NCI-H1048 (cell line): ENCODE data around the gene MARK4.

Source experiments
- DNase-seq: peaks from one replicate; lab custom pipeline; 2025; lab: John Stamatoyannopoulos, UW

MARK4 gene

DNA sequence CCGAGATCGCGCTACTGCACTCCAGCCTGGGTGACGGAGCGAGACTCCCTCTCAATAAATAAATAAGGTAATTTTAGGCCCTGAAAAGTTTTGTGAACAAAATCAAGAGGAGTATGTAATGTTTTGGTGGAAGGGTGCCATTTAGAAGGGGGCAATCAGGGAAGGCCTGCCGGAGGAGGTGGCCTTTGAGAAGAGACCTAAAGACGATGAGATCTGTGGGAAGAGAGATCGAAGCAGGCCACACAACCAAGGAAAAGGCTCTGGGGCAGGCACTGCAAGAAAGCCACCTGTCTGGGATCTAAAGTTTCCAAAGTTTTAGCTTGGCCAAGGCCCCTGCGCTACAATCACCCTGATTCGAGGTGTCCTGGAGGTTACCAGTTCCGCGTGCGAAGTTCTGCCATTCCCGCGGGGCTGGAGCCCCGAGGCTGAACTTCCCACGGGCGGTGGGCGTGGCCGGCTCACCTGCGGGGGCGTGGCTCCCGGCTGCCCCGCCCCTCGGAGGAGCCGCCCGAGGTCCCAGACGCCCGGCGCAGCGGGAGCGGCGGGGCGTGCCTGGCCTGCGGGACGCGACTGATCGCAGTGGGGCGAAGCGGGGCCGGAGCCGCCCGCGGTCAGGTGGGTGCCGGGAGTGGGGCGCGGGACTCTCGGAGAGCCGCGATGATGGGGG, 89.3 kb downstream of the MARK4 start, which contains the start of gene KLC3:
TSS of gene KLC3 (plus strand) at position 519 of the 667 bp plus-strand sequence. CDS start 4,792 bp downstream, outside the sequence.
- no peak for DNase-seq

DNA sequence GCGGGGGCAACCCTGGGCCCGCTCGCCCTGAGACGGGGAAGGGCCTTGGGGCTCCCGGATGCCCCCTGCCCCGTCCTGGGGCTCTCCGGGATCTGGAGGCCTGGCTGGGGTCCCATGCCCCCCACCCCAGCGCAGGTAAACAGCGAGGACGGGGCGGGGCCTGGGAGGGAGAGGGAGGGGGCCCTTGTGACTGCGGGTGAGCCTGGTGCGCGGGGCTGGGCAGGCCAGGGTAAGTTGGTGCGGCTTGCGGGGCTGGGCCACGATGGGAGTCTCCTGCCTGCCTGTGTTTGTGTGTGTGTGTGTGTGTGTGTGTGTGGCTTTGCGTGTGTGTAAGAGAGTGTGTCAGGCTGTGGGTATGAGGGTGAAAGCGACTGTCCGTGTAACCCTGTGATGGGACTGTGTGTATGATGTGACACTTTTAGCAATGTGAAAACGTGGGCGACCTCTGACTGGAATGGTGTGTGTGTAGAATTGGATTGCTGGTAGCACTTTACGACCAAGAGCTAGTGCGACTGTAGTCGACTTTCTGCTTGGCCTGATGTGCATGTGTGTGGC, 89.9 kb downstream of the MARK4 start:
- no peak for DNase-seq

DNA sequence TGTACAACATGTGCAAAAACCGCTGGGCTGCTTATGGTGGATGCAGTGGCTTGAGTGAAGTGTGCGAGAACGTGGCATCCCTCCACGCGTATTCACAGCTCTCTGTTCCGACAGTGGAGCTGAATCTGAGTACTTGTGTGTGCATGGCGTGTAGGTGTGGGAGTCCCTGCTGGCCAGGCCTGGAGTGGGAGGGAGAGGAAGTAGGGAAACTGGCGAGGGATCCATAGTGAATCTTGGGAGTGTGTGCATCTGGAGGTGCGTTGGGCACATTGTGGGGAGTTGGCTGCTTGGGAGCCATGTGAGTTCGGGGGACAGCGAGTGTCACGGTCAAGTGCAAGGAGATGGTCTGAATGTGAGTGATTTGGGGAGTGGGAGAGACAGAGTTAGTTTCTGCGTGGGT, 91.8 kb downstream of the MARK4 start:
- DNase-seq, result no peak

DNA sequence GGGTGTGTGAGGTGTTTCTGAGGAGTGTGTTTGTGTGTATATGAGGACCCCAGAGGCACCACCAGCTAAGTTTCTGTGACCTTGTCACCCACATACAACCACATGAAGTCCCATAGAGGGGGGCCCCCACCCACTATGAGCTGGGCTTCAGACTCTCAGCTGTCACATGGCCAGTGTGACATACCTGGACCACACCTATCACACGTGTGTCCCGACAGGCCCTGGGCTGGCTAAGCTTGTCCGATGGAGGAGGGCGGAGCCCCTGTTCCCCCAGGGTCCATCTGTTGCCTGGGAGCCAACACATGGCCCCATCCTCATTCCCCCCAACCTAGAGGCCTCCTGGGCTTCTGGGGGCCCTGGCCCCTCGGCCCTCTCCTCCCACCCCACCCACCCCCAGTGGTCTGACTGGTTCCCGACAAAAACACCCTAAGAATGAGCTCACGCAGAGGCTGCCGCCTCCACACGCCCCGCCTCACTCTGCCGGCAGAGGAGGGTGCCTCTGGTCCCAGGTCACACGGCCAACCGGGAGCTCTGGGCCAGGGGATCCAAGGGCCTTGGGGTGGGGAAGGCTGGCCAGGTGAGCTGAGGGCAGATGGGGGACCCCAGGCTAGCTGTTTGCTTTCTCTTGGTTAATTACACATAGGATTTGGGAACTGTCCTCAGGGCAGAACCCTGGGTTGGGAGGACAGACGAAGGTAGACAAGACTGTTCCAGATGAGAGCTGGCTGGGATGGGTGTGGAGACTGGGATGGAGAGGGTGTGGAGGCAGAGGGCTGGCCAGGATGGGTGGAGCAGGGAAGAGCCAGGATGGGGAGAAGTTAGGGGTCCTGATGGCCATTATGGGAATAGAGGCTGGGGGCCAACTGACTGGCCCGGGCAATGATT, 93.8 kb downstream of the MARK4 start:
- no peak for DNase-seq

DNA sequence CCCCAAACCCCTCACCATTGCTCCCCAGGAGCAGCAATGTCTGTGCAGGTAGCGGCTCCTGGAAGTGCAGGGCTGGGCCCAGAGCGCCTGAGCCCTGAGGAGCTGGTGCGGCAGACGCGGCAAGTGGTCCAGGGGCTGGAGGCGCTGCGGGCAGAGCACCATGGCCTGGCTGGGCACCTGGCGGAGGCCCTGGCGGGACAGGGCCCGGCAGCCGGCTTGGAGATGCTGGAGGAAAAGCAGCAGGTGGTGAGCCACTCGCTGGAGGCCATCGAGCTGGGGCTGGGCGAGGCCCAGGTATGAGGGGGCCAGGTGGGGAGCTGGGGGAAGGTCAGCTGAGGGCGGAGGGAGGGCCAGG, 94.4 kb downstream of the MARK4 start:
- no peak for DNase-seq

DNA sequence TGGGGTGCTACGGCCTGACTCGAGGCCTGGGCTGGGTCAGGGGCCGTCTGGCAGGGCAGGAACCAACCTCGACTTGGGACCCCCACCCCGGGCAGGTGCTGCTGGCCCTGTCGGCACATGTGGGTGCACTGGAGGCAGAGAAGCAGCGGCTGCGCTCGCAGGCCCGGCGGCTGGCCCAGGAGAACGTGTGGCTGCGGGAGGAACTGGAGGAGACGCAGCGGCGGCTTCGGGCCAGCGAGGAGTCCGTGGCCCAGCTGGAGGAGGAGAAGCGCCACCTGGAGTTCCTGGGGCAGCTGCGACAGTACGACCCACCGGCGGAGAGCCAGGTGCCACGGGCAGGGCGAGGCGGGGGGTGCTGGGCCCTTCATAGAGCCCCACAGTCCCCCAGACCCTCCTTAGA, 95.4 kb downstream of the MARK4 start:
- no peak for DNase-seq

DNA sequence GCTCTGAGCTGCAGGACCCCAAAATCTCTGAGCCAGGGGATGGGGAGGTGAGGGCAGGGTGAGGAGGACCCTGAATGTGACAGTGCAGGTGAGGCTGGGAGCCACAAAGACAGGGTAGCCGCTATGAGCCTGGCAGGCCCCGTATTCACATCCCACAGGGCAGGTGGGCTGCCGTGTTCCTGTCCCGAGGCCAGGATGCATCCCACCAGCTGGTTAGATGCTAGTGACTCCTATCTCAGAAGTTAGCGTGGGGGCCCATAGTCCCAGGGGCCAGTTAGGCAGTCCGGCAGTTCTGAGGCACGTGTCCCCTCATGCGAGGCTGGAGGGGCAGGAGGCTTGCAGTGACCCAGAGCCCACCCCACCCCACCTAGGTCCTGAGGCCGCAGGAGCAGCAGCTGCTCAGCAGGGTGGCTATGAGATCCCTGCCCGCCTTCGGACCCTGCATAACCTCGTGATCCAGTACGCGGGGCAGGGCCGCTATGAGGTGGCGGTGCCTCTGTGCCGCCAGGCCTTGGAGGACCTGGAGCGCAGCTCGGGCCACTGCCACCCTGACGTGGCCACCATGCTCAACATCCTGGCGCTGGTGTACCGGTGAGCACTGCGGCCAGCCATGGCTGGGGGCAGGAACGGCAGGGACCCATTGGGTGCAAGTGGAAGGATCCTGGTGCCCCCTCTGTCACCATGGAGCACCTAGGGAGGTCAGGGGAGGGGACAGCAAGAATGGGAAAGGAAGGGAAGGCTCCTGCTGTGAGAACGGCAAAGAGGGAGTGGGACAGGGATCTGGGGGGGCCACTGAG, 96.7 kb downstream of the MARK4 start:
- DNase-seq, result no peak

DNA sequence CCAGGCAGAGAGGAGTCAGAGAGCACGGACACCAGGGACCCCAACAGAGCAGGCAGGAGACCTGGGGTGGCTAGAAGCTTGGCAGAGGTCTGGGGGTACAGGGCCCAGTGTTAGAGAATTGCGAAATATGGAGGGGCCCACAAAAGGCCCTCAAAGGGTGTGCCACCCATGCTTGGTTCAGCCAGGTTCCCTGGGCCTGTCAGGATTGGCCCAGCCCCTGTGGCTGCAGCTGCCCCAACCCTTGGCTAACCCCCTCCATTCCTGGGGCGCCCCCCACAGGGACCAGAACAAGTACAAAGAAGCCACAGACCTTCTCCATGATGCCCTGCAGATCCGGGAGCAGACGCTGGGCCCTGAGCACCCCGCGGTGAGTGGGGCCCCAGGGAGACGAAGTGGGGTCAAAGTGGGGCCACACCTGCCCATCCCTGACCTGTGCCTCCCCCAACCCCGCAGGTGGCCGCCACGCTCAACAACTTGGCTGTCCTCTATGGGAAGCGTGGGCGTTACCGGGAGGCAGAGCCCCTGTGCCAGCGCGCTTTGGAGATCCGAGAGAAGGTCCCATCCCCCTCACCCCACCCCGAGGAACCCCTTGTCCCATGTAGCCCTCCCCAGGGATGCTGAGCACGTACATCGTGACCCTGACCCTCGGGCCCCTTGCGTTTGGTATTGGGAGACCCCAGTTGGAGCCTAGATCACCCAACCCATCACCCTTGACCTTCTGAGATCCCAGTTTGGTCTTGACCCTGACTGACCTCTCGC, 97.5 kb downstream of the MARK4 start:
- DNase-seq, result no peak

DNA sequence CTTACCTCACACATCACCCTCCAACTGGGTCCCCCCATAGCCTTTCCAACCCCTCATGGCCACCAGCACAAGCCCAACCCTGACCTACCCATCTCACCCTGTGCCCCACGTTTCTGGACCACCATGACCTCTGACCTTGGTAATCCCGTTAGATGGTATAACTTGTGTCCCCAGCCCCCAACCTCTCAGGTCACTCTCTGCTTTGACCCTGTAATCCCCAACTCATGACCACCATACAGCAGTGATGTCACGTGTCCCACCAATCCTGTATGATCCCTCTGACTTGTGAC, 98.0 kb downstream of the MARK4 start:
- DNase-seq, result no peak

DNA sequence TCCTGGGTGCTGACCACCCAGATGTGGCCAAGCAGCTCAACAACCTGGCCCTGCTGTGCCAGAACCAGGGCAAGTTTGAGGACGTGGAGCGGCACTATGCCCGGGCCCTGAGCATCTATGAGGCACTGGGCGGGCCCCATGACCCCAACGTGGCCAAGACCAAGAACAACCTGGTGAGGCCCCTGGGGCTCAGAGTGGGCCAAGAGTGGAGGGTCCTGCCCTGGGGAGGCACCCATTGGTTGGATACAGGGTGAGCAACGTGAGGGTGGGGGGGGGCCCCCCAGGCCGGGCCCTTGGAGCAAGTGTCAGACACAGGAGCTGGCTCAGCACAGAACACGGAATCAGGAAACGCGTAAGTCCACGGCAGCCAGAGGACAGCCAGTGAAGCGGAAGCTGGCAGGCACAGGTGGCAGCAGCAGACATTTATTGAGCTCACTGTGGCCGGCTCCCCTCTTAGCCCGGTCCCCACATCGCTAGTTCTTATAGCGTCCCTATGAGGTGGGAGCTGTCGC, 98.4 kb downstream of the MARK4 start:
- DNase-seq, result no peak

DNA sequence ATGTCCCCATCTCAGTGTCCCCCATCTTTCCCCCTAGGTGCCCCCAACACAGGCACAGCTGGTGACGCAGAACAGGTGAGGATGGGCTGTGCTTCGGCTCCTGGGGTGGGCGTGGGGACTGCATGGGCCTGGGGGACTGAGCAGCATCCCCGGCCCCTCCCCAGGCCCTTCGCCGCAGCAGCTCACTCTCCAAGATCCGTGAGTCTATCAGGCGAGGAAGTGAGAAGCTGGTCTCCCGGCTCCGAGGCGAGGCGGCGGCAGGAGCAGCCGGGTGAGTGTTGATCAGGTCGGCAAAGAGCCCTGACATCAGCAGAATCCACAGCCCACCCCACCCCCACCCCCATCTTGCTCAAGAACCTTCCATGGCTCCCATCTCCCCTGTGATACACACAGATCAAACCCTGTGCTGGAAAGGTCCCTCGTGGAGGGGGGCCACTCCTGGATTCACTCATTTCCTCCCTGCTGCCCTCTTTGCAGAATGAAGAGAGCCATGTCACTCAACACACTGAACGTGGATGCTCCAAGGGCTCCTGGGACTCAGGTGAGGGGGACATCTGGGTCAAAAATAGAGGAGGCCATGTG, 99.5 kb downstream of the MARK4 start:
- no peak for DNase-seq

DNA sequence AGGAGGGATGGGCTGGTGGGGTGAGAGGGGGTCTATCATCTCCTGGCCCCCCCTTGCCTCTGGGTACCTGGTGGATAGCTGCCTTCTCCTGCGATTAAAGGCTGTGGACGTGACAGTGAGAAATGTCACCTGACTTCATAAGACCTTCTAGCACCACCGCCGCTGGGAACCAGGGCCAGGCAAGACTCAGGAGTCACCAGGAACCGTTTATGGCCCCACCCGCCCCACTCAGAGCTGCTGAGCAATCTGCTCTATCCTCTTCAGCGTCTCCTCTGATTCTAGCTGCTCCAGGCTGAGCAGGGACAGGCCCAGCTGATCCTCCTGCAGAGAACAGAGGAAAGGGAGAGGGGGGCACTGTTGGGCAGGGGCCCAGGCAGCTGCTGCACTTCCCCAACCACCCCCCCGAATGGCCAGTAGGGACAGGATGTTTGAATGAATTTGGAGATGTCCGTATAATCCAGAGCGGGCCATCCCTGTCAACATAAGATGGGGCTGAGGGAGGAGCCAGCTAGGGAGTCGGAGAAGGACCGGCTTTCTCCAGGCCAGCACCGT, 100.4 kb downstream of the MARK4 start:
- DNase-seq, result no peak

DNA sequence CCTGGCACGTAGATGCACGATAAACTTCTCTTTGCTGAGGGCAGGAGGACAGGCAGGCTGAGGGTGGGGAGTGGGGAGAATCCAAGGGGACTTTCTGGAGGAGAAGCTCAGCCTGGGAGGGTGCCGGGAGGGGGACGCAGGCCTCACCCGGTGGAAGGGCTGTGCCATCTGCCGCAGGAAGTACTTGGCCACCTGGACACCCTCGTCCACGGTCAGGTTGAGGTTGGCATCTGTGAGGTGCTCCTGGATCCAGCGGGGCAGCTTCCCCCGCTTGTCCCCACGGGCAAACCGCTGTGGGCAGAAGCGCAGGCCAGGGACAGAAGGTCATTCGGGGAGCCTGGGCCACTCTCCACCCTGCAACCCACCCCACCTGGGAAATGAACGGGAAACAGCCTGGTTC, 101.0 kb downstream of the MARK4 start:
- no peak for DNase-seq

DNA sequence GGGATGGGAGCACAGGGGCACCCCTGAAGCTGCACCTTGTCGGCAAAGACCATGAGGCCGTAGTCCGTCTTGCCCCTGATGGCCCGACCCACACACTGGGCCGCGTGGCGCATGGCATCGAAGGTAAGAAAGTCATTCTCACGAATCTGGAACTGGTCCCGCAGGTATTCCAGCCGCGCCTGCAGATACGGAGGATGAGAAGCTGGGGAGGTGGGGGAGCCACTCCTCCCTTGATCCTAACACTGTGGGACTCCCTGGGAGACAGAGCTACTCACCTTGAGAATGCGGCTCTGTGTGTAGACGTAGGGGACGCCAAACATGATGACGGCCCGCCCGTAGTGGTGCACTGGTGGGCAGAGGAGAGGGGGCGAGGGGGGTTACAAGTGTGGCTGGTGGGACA, 101.4 kb downstream of the MARK4 start:
- no peak for DNase-seq

DNA sequence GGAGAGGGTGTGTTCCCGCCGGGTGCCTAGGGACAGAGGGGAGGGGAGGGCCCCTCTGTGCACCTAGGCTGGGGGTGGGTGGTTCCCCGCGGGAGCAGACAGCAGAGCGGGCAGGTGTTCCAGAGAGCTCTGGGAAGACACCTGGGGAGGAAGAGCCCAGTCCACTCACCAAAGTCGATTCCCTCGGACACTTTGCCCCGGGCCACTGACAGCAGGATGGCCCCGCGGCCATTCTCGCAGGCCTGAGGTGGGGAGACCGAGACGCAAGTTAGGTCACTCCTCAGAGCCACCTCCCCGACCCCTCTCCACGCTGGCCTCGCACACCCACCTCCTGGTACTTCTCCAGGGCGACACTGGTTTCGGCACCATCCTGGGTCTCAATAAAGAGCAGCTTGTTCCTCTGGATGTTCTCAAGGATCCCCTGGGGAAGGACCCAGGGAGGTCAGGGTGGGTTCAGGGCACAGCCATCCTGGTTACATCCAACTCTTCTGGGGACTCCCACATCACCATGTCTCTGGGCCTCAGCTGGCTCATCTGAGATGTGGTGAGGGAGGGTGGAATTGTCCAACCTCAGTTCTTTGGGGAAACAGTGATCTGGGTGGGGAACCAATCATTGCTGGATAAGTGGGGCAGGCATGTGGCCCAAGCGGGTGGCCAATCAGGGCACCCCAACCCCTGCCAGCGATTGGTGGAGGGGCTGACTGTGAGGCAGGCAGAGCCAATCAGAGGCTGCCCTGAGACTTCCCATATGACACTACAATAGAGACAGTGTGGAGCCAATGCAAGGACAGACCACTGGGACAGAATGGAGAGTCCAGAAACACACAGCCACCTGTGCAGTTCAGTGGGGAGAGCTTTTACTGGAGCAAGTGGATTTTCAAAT, 102.1 kb downstream of the MARK4 start:
- DNase-seq, result no peak

DNA sequence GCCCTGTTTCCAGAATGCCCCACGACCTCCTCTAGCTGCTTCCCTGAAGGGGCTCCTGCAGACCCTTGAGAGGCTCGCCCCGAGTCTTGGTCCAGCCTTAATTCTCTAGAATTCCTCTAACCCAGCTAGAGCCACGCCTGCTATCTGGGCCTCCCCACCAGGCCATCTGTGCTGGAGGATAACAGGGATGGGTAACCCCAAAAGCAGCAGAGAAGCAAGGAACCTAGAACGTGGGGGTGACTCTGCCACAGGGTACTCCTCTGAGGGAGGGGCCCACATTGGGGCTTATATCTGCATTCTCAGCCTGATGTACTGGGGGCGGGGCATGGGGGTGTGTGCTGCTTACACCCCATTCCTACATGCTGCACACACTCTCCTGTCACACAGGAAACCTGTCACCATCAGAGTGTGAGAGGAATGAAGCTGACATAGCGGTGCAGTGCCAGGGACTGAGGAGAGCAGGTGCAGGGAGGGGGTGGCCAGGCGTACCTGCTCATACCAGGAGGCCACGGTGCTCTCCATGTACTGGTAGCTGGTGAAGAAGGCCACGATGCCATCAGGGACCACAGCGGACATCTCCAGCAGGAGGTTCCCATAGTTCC, 103.3 kb downstream of the MARK4 start:
- DNase-seq, result no peak
